ENCODE measurements around the gene MCF2L.

The MCF2L gene

DNA sequence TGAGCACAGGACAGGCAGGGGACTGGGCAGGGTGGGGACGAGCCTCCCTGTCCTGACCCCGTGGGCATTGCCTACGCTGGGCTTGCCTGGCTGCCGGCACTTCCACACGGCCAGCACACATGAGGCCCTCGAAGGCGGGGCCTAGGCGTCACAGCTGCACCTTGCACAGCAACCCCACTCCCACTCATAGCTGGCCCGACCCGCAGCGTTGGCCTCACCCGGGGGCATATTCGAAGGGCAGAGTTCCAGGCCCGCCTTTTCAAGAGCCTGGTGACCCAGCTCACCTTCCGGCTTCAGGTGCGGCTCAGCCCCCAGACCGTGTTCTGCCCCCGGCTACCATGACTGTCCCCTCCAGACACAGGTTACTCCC lies 172.6 kb downstream of the MCF2L start:
- DNase-seq: no peak
- no peaks in the 10 kb centered on the region for H3K4me1 ChIP-seq
- TF ChIP-seq CTCF (IDR thresholded peaks at IDR 0.05; ENCODE audit: low read depth, low read length): no peak
- no peak overlapping the region for H3K4me3 ChIP-seq (ENCODE audit: low read depth, low read length)
- H3K9me3 ChIP-seq: no peaks in the 10 kb centered on the region
- H3K36me3 ChIP-seq: no peaks in the 10 kb centered on the region
- H3K27me3 ChIP-seq: no peaks in the 10 kb centered on the region

DNA sequence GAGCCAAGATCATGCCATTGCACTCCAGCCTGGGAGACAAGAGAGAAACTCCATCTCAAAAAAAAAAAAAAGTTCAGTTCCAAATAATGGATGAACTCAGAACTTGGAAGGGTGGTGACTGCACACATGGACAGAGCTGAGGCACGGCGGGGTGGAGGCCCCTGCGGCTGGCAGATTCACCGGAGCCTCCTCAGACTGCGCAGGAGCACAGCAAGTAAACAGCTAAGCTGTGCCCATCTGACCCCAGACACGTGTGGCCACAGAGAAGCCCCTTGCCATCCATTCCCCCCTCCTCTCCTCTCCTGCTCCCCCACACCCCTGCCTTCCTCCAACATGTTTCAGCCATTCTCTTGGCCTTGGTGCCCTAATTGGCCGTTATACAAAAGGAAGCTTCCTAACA lies 173.9 kb downstream of the MCF2L start:
- no peaks in the 10 kb centered on the region for H3K4me1 ChIP-seq
- no peaks in the 10 kb centered on the region for H3K27me3 ChIP-seq
- no peaks in the 10 kb centered on the region for H3K9me3 ChIP-seq
- no peak overlapping the region for H3K4me3 ChIP-seq (ENCODE audit: low read depth, low read length)
- H3K36me3 ChIP-seq: no peaks in the 10 kb centered on the region
- DNase-seq: no peak
- TF ChIP-seq CTCF (IDR thresholded peaks at IDR 0.05; ENCODE audit: low read depth, low read length): no peak

GRCh38 chr13:113143466-113144254 lies 174.6 kb downstream of the MCF2L start:
- H3K4me1 ChIP-seq: no peaks in the 10 kb centered on the region
- no peaks in the 10 kb centered on the region for H3K27me3 ChIP-seq
- DNase-seq: no peak
- no peak overlapping the region for H3K4me3 ChIP-seq (ENCODE audit: low read depth, low read length)
- H3K9me3 ChIP-seq: no peaks in the 10 kb centered on the region
- TF ChIP-seq CTCF (IDR thresholded peaks at IDR 0.05; ENCODE audit: low read depth, low read length): no peak
- no peaks in the 10 kb centered on the region for H3K36me3 ChIP-seq

DNA sequence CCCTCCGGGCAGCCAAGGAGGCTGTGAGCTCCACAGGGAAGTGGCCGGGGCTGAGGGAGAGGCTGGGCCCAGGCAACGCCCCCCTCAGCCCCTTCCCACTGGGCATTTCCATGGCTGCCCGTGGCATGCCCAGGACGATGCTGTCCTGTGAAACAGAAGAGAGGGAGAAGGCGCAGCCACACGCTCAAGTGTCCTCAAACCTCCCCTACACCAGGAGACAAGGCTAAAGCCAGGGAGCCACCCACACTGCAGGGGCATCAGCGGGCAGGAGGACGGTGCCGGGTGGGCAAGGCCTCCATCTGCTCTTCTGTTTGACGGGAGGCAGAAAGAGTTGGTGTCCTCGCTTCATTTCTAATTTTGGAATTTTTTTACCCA lies 175.2 kb downstream of the MCF2L start:
- H3K4me3 ChIP-seq (ENCODE audit: low read depth, low read length): no peak overlapping the region
- H3K9me3 ChIP-seq: no peaks in the 10 kb centered on the region
- no peak for DNase-seq
- H3K36me3 ChIP-seq: no peaks in the 10 kb centered on the region
- H3K27me3 ChIP-seq: no peaks in the 10 kb centered on the region
- no peak for TF ChIP-seq CTCF (IDR thresholded peaks at IDR 0.05; ENCODE audit: low read depth, low read length)
- H3K4me1 ChIP-seq: no peaks in the 10 kb centered on the region

DNA sequence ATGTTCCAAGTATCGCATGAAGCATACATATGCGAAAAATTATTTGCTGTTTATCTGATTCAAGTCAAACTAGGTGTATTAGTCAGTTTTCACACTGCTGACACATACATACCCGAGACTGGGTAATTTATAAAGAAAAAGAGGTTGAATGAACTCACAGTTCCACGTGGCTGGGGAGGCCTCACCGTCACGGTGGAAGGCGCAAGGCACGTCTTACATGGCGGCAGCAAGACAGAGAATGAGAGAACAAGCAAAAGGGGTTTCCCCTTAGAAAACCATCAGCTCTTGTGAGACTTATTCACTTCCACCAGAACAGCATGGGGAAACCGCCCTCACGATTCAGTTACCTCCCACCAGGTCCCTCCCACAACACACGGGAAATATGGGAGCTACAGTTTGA lies 176.5 kb downstream of the MCF2L start:
- no peaks in the 10 kb centered on the region for H3K36me3 ChIP-seq
- no peaks in the 10 kb centered on the region for H3K27me3 ChIP-seq
- no peak overlapping the region for H3K4me3 ChIP-seq (ENCODE audit: low read depth, low read length)
- H3K9me3 ChIP-seq: no peaks in the 10 kb centered on the region
- DNase-seq: no peak
- TF ChIP-seq CTCF (IDR thresholded peaks at IDR 0.05; ENCODE audit: low read depth, low read length): no peak
- no peaks in the 10 kb centered on the region for H3K4me1 ChIP-seq

DNA sequence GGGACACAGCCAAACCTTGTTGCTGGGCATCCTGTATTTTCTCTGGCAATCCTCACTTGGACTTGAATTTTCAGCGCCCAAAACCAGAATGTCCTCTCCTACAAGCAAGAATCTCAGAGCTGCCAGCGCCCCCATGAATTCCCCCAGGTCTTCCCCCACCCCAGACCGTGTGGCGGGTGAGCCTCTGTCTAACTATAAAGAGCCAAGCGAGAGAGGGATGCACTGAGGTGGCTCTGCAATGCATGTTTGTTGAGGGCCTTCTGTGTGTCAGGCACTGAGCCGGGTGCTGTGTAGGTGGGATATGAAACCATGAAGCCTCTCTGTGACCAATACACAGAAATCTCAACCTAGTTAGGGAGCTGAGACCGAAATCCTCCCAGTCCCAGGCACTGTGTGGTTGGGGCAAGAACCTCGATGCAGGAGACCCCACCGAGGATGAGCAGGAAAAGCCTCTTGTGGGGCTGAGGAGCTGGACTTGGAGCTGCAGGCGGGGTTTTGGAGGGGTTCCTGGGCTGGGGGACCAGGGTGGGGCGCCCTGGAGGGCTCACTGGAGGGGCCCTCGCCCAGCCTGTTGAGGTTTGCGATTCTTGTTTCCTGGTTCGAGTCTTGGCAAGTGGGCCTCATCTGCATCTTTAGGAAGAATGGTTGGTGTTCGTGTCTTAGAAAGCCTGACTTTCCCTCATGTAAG lies 177.0 kb downstream of the MCF2L start:
- no peaks in the 10 kb centered on the region for H3K9me3 ChIP-seq
- H3K4me3 ChIP-seq (ENCODE audit: low read depth, low read length): no peak overlapping the region
- TF ChIP-seq CTCF (IDR thresholded peaks at IDR 0.05; ENCODE audit: low read depth, low read length): no peak

More for the DNA sequence above, 177.0 kb downstream of the MCF2L start:
- H3K27me3 ChIP-seq: no peaks in the 10 kb centered on the region
- H3K4me1 ChIP-seq: no peaks in the 10 kb centered on the region
- no peaks in the 10 kb centered on the region for H3K36me3 ChIP-seq
- no peak for DNase-seq
